GOT3 (cell line): ENCODE data around the gene SCN8A.

ENCODE experiments used
- DNase-seq: peaks from one replicate; lab custom pipeline; 2025; ENCODE audit warnings: mixed read lengths; lab: John Stamatoyannopoulos, UW

The SCN8A gene

DNA sequence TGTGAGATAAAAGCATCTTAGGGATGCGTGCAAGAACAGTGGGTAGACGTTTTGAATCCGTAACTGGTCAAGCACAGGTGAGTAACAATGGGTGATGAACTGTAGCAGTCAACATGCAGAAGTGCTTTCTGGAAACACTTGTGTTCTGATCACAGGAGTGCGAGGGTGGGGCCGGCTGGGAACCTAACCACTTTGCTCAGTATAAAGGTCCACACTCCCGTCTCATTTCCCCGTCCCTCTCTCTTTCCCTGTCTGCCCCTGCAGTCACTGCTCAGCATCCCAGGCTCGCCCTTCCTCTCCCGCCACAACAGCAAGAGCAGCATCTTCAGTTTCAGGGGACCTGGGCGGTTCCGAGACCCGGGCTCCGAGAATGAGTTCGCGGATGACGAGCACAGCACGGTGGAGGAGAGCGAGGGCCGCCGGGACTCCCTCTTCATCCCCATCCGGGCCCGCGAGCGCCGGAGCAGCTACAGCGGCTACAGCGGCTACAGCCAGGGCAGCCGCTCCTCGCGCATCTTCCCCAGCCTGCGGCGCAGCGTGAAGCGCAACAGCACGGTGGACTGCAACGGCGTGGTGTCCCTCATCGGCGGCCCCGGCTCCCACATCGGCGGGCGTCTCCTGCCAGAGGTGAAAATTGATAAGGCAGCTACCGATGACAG lies 130.4 kb downstream of the SCN8A start:
- no peak for DNase-seq

DNA sequence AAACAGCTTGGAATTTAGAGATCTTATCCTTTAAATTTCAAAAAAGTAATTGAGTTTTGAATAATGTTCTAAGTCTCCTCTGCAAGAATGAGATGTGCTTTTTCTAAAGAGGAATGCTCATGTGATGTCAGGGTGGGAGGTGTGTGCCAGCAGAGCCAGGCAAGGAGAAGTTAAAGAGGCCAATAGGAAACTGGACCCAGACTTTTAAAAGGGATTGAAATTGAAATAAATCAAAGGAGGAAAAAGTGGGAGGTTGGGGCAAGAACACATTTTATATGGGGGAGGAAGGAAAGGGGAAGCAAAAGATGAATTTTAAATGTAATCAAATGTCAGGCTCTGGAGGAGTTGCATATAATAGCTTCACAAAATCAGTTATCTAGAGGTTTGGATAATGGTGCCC lies 131.4 kb downstream of the SCN8A start:
- DNase-seq = no peak

DNA sequence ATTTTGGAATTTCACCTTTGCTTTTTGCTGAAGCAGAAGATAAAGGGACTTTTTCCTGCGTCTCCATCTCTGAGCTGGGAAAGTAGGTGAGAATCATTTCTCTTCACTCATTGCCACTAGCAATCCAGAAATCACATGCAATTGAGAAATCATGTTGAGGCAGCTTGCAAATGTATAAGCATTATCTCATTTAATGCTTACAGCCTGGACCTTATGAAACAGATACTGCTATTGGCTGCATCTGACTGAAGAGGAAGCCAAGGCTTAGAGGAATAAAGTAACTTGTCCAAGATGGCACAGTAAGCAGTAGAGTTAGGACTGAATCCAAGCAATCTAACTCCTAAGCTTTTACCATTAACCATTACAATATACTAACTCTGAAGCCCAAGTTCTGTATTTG lies 135.1 kb downstream of the SCN8A start:
- DNase-seq = no peak

DNA sequence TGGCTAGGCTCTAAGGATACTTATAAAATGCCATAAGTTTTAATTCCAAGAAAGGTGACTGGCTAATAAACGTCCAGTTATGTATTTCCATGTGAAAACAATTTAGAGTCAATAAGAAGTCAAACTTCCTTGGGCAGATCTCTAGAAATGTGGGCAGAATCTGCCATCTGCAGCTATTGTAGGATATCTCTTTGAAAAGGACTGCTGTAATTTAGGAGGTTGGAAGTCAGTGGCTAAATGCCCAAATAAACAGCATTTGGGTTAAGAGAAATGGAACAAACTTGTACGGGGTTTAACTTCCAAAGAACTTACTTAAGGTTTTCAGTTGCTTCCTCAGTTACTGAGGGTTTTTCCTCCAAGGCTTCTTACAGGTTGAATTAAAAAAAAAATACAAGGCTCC lies 135.9 kb downstream of the SCN8A start:
- no peak for DNase-seq

DNA sequence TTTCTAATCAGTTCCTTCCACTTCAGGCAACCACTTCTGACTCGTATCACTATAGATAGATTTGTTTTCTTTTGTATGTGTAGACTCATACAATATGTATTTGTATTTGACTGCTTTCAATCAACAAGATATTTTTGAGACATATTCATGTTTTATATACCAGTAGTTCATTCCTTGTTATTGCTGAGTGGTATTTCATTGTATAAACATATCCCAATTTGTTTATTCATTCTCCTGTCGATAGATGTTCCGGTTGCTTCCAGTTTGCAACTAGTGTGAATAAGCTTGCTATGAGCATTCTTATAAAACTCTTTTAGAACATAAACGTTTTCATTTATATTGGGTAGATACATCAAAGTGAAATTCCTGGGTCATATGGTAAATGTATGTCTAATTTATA lies 138.3 kb downstream of the SCN8A start:
- DNase-seq = no peak

DNA sequence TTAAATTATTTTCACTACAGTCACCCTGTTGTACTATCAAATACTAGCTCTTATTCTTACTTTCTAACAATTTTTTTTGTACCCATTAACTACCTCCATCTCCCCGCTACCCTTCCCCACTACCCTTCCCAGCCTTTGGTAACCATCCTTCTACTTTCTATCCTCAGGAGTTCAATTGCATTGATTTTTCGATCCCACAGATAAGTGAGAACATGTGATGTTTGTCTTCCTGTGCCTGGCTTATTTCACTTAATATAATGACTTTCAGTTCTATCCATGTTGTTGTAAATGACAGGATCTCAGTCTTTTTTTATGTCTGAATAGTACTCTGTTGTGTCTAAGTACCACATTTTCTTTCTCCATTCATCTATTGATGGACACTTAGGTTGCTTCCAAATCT lies 139.7 kb downstream of the SCN8A start:
- no peak for DNase-seq

DNA sequence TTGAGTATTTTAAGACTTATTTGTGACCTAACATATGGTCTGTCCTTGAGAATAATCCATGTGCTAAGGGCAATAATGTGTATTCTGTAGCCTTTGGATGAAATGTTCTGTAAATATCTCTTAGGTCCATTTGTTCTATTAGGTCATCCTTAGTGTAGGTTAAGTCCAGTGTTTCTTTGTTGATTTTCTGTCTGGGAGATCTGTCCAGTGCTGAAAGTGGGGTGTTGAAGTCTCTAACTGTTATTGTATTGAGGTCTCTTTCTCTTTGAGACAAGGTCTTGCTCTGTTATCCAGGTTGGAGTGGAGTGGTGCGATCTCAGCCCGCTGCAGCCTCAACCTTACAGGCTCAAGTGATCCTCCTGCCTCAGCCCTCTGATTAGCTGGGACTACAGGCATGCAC lies 149.5 kb downstream of the SCN8A start:
- DNase-seq = no peak

DNA sequence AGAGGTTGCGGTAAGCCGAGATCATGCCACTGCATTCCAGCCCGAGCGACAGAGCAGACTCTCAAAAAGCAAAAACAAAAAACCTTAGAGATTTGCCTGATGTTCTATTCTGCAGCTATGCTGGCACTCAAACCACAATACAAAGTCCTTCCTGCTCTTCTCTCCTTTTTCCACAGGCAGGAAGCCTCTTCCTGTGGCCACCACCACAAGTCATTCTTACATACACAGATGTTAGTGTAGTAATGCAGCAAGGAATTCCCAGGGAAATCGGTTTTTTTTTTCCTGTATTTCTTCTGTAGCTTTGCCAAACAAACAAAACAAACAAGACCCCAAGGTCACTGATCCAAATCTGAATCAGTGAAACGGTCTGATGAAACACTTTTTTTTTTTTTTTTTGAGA lies 153.2 kb downstream of the SCN8A start:
- no peak for DNase-seq

DNA sequence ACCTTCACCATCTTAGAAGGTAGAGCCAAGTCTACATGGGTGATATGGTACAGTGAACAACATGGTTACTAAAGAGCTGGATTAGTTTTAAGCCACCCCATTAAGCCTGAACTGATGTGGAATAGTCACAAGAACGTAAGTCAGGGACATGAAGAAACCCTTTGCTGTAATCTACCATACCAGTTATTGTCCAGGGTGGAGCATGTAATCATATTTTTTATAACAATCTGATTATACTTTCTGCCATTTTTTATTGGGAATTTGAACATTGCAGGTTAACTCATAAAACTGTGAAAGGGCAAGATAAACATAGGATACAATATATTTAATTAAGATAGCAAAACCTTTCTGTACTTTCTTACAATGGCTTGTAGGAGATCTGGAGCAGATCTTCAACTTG lies 153.9 kb downstream of the SCN8A start:
- DNase-seq = no peak

DNA sequence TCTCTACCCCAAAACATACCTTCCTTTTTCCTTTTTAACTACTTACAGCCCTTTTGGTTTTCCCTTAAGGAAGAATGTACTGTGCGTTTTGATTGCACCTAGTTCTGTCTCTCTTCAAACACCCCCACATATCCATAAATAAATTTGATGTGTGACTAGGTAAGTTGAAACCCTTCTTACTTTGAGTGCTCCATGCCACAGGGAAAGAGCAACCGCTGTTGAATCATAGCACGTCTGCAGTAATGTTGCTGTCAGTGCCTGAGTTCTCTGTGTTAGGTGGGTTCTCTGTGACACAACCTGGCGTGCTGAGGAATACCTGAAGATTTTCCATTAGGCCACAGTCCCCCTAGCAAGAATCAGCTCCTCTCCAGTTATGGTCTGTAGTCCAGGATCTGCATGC lies 155.4 kb downstream of the SCN8A start:
- no peak for DNase-seq

DNA sequence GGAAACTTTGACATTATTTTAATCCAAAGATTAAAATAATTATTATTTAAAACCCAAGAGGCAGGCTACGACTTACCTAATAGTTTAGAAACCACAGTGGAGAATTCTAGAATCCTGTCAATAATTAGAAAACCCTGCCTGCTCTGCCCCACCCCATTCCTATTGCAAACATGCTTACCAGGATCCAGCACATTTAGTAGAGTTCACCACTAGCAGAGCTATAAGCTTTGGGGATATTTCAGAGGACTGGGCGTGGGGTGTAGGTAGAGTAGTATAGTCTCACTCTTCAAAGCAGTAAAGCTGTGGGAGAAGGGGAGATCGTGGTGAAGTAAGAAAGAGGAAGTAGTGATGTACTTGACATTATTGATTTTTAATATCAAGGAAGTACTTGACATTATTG lies 157.2 kb downstream of the SCN8A start:
- DNase-seq = no peak

DNA sequence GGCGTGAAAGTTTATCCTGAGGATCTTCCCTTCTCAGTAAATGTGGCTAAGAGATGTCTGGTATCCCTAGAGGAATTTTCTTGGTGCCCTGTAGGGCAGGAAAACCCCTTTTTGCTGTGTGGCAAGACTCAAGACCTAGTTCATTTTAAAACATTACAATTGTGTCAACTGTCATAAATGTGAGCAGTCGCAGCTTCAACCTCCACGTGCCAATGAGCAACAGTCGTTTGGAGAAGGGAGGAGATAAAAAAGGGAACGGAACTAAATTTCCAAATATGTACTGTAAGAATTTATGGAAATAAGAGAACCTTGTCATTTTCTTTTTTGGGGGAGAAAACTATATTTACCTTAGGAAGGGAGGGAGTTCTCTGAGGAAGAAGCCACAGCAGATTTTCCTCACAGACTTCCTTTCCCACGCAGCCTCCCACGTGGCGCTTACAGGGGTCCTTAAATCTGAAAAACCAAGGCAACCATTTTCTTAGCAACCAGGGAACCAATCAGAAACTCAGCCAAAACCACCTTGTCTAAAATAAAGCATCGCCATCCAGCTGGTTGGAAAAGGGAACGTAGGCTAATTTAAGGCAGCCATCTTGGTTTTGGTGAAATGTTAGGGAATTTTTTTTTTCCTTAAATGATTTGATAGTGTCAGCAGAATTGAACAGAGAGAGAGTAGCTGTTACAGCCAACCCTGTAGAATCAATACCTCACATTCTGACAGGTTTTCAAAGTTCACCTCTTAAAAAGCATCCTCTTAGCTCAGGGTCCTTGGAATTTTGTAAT lies 158.4 kb downstream of the SCN8A start:
- DNase-seq = no peak

DNA sequence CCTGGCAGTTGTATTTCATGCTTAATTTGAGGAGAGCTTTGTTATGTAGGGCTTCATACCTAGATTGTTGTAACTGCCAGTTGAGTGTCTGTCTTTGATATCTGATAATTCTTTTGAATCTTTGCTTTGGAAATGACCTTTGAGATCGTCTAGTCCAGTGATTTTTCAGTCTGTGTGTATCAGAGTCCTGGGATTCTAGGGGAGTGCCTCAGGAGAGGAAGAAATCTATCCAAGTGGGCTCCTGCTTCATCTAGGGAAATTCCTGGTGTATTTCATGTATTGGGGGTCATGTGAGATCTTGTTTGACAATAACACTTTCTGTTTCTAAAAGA lies 158.9 kb downstream of the SCN8A start:
- DNase-seq = no peak

DNA sequence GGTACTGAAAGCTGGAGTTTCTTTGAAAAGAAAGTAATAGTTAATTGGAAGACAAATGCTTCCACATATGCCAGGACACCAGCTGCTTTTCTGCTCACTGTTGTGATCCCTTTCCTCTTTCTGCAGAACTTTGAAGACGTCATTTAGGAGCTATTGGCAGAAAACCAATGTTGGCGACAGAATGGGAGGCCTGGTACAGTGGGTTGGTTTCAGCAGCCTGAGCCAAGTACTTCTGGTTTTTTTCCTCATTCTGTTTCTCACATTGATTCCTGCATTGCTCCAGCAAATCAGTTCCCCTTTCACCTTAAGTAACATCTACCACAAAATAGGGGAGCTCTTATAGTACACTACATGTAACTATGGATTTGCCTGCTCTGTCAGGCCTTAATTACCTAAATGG lies 160.6 kb downstream of the SCN8A start:
- no peak for DNase-seq

DNA sequence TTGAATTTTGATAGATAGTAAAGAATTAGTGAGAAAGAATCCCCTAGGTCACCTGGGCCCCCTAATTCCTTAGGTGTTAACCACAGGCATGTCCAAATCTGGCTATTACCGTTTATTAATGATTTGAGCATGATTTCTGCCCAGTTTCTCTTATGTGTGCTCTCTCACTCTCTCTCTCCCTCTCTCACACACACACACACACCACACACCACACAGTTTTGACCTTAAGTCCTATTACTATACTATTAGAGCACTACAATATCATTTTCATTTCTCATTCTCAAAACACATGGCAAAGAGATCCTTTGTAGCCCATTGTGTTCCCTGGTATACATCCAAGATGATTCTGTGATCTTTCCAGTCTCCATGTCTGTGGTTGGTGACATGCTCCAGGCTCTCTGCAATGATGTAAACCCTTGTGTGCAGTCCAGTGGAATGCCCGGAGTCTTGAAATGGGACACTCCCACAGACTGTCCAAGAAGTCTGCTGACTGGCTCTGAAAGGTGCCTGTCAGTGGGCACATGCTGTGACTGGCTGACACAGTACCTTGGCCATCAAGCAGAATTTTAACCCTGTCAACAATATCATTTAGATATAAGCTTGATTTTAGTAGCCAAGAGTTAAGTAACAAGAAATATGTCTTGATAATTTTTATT lies 161.3 kb downstream of the SCN8A start:
- peak; percentile 22 for DNase-seq

DNA sequence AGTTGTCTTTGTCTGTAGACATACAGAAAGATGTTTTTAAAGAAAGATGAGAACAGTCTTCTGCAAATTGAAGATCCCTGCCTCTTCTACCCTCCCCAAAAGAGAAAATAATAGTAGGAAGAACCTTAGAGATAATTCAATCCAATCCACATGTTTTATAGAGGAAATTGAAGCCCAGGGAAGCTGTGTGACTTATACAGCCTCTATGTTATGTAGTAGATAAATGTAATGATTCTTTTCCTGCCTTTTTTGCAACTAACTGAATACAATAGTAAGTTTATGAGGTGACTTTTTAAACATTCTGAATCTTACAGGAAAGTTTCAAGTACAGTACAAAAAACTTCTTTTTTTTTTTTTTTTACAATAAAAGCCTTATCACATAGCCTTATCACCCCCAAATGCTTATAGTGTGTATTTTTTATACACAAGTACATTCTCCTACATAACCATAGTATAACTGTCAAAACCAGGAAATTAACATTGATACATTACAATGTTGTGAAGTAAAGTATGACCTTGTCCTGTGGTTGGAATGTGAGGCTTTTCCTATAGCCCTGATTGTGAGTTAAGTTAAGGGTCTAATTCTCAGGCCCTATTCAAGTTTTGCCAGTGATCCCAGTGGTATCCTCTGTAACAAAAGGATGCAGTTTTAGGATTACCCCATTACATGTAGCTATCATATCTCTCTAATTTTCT lies 163.1 kb downstream of the SCN8A start:
- DNase-seq = no peak

DNA sequence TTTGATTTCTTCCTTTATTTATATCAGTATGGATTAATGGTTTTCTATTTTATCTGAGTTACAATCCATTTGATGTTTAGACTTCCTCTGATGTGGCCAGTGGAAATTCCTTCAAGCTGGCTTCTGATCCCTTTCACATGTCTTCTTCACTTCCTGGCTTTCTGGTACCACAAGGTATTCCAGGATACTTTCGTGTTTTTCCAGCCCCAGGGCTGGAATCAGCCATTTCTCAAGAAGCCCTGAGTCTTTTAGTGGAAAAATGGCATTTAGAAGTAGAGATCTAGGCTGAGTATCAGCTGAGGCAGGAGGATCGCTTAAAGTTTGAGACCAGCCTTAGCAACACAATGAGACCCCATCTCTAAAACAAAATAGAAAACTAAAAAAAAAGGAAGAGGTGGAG lies 164.2 kb downstream of the SCN8A start:
- DNase-seq = no peak

DNA sequence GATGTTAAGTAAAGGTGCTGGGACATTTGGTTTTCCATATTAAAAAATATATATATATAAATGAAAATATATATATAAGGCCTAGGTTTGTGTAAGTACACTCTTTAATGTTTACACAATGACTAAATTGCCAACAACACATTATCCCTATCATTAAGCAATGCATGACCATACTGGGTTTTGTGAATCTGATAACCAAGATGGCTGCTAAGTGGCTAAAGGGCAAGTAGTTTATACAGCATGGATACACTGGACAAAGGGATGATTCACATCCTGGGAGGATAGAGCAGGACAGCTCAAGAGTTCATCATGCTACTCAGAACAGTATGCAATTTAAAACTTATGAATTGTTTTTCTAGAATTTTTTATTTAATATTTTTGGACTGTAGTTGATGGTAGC lies 168.1 kb downstream of the SCN8A start:
- DNase-seq = no peak

DNA sequence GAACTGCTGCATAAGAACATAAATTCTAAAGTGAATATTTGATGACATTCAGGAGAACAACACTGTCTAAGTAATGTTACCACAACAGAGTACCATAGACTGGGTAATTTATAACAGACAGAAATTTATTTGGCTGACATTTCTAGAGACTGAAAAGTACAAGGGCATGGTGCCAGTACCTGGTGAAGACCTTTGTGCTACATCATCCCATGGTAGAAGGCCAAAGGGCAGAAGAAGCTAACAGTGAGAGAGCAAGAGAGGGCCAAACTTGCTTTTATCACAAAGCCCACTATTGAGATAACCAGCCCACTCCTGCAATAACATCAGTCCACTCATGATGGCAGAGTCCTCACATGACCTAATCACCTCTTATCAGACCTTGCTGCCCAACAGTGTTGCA lies 168.7 kb downstream of the SCN8A start:
- no peak for DNase-seq

DNA sequence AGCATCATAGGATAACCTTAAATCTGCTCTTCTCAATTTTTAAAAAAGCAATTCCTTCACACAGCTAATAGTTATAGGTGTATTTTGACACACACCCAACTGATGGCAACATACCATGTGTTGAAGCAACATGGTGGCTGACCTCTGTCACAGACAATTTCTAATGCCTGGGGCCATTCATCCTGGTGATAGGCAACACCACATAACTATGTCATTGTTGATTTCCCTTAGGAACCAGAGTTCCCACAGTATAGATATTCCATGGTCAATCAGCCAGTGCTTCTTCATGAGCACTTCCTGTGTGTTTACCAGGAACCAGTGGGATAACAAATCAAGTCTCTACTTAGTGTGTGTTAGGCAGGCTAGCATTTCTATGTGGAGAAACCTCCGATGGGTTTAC lies 169.2 kb downstream of the SCN8A start:
- no peak for DNase-seq

DNA sequence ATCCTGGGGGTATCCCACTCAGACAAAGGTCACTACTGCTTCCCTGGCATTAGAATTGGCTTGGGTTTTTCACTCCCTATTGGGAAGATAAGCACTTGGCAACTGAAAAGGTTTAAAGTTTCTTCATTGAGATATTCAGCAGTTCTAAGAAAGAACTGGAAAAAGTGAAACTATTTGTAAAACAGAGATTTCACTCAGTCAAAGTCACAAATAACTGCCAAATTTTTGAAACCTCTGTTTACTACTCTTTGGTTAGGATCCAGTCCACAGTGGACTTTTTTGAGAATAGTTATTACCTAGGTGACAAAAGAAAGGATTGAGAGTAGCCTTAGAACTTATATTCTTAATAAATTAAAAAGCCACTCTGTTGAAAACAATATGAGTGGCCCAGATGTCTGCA lies 172.7 kb downstream of the SCN8A start:
- no peak for DNase-seq

DNA sequence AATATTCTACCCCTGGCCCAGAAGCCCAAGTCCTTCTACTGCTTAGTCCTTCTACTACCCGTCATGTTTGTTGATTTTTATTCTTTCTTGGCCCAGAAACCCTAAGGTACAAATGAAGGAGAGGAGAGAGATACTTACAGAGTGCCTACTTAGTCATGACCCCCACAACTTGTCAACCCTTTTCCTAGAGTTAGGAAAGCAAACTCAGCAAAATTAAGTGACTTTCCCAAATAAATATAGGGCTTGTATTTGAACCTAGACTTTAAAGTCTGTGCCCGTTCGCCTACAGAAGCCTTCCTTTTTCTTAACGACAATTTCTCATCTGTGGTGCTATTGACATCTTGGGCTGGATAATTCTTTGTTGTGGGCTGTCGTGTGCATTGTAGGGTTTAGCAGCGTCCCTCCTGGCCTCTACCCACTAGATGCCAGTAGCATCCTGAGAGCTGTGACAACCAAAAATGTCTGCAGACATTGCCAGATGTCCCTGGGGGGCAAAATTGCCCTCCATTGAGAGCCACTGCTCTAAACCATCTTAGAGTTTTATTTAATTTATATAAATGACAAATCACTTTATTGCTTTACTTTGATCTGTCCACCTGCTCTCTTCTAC lies 175.1 kb downstream of the SCN8A start:
- no peak for DNase-seq

DNA sequence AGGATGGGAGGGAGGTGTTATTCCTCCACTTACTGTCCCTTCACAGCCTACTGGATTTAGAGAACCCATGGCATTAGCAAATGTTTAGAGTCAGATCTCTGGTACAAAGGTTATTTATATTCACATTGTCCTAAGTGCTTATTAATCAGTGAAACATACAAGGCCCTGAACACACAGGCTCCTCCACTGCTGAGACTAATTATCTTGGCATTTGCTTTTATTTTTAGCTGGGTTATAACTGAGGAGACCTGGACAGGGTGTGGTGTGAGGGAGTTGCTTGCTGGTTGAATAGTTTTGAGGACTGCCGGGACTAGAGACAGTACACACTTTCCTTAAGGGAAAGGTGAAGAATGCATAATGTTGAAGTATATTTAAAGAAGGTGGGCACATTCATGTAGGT lies 180.0 kb downstream of the SCN8A start:
- no peak for DNase-seq
